ENCODE results near the gene LIF.

Gene LIF

GRCh38 chr22:30224161-30224857, 22.2 kb downstream of the LIF start:
- no peak overlapping the region for H3K4me3 ChIP-seq (ENCODE audit: insufficient read depth, low read length, poor library complexity, severe bottlenecking)
- no peak overlapping the region for H2AFZ ChIP-seq (ENCODE audit: low read depth, low read length, severe bottlenecking)
- no peaks in the 10 kb centered on the region for H3K27me3 ChIP-seq (ENCODE audit: low read length)
- H3K79me2 ChIP-seq (ENCODE audit: insufficient read depth, low read length): no peaks in the 10 kb centered on the region
- no peaks in the 10 kb centered on the region for H3K9me3 ChIP-seq (ENCODE audit: insufficient read depth, low read length)
- no peaks in the 10 kb centered on the region for H4K20me1 ChIP-seq (ENCODE audit: low read depth, low read length)
- no peak overlapping the region for H3K9ac ChIP-seq (ENCODE audit: low read length)
- H3K27ac ChIP-seq (ENCODE audit: low read depth, low read length): no peak overlapping the region
- no peak overlapping the region for H3K4me2 ChIP-seq (ENCODE audit: low read depth, low read length, poor library complexity, severe bottlenecking)
- H3F3A ChIP-seq (ENCODE audit: insufficient read depth): no peaks in the 10 kb centered on the region
- H3K9me2 ChIP-seq (replicated peaks; ENCODE audit: insufficient read depth, low read length): no peaks in the 10 kb centered on the region
- H3K36me3 ChIP-seq (ENCODE audit: low read length): no peaks in the 10 kb centered on the region
- TF ChIP-seq EZH2phosphoT487 (conservative IDR thresholded peaks at IDR 0.05; ENCODE audit: low read length) (no peak), CTCF (IDR thresholded peaks at IDR 0.05; ENCODE audit: insufficient read depth, low read length, poor library complexity, severe bottlenecking) (no peak)

GRCh38 chr22:30223303-30223702, 23.3 kb downstream of the LIF start:
- Histone ChIP-seq H3K4me2 (ENCODE audit: low read depth, low read length, poor library complexity, severe bottlenecking) (no peak overlapping the region), H3K27ac (ENCODE audit: low read depth, low read length) (no peak overlapping the region)

GRCh38 chr22:30222321-30222720, 24.2 kb downstream of the LIF start:
- TF ChIP-seq EZH2phosphoT487 (conservative IDR thresholded peaks at IDR 0.05; ENCODE audit: low read length) (no peak), CTCF (IDR thresholded peaks at IDR 0.05; ENCODE audit: insufficient read depth, low read length, poor library complexity, severe bottlenecking) (no peak)
- no peaks in the 10 kb centered on the region for H3K9me3 ChIP-seq (ENCODE audit: insufficient read depth, low read length)
- H3K9me2 ChIP-seq (replicated peaks; ENCODE audit: insufficient read depth, low read length): no peaks in the 10 kb centered on the region
- no peak overlapping the region for H2AFZ ChIP-seq (ENCODE audit: low read depth, low read length, severe bottlenecking)
- H3K9ac ChIP-seq (ENCODE audit: low read length): no peak overlapping the region
- no peaks in the 10 kb centered on the region for H3K27me3 ChIP-seq (ENCODE audit: low read length)
- no peaks in the 10 kb centered on the region for H4K20me1 ChIP-seq (ENCODE audit: low read depth, low read length)
- H3K27ac ChIP-seq (ENCODE audit: low read depth, low read length): no peak overlapping the region
- H3K4me3 ChIP-seq (ENCODE audit: insufficient read depth, low read length, poor library complexity, severe bottlenecking): no peak overlapping the region
- H3F3A ChIP-seq (ENCODE audit: insufficient read depth): no peaks in the 10 kb centered on the region
- H3K4me2 ChIP-seq (ENCODE audit: low read depth, low read length, poor library complexity, severe bottlenecking): no peak overlapping the region
- no peaks in the 10 kb centered on the region for H3K79me2 ChIP-seq (ENCODE audit: insufficient read depth, low read length)
- no peaks in the 10 kb centered on the region for H3K36me3 ChIP-seq (ENCODE audit: low read length)

More at GRCh38 chr22:30223303-30223702, 23.3 kb downstream of the LIF start:
- Histone ChIP-seq H3K79me2 (ENCODE audit: insufficient read depth, low read length) (no peaks in the 10 kb centered on the region), H3K27me3 (ENCODE audit: low read length) (no peaks in the 10 kb centered on the region), H3K9ac (ENCODE audit: low read length) (no peak overlapping the region), H3K9me2 (replicated peaks; ENCODE audit: insufficient read depth, low read length) (no peaks in the 10 kb centered on the region), H2AFZ (ENCODE audit: low read depth, low read length, severe bottlenecking) (no peak overlapping the region), H3K9me3 (ENCODE audit: insufficient read depth, low read length) (no peaks in the 10 kb centered on the region), H3K36me3 (ENCODE audit: low read length) (no peaks in the 10 kb centered on the region), H3K4me3 (ENCODE audit: insufficient read depth, low read length, poor library complexity, severe bottlenecking) (no peak overlapping the region), H4K20me1 (ENCODE audit: low read depth, low read length) (no peaks in the 10 kb centered on the region), H3F3A (ENCODE audit: insufficient read depth) (no peaks in the 10 kb centered on the region)
- TF ChIP-seq EZH2phosphoT487 (conservative IDR thresholded peaks at IDR 0.05; ENCODE audit: low read length): no peak
- TF ChIP-seq CTCF (IDR thresholded peaks at IDR 0.05; ENCODE audit: insufficient read depth, low read length, poor library complexity, severe bottlenecking): no peak
